ENCODE measurements around the gene STRBP.
"Not testable (repeated sequence)": the region's sequence is repeated elsewhere in the genome, so short reads cannot be mapped to it uniquely, and the experiment has no call there.

Gene STRBP

GRCh38 chr9:123283048-123283408 lies 14.6 kb upstream of the STRBP start:
- no peak for DNase-seq (ENCODE audit: low read depth)

GRCh38 chr9:123282362-123283047 lies 14.1 kb upstream of the STRBP start:
- DNase-seq (ENCODE audit: low read depth) = no peak

GRCh38 chr9:123281659-123282350 lies 13.4 kb upstream of the STRBP start:
- no peak for DNase-seq (ENCODE audit: low read depth)

GRCh38 chr9:123278879-123279493 lies 10.6 kb upstream of the STRBP start:
- DNase-seq (ENCODE audit: low read depth) = not testable (repeated sequence)

GRCh38 chr9:123278361-123278760 lies 10.0 kb upstream of the STRBP start:
- DNase-seq (ENCODE audit: low read depth) = no peak

- no peak for DNase-seq (ENCODE audit: low read depth)
Measured at GRCh38 chr9:123276551-123276950, 8.2 kb upstream of the STRBP start.

- not testable (repeated sequence) for DNase-seq (ENCODE audit: low read depth)
Measured at GRCh38 chr9:123271133-123271532, 2.7 kb upstream of the STRBP start.

GRCh38 chr9:123269281-123269680 lies 895 bp upstream of the STRBP start:
- no peak for DNase-seq (ENCODE audit: low read depth)

GRCh38 chr9:123268199-123268464 lies 254 bp downstream of the STRBP start:
- DNase-seq (ENCODE audit: low read depth) = no peak

- DNase-seq (ENCODE audit: low read depth) = no peak
Measured at GRCh38 chr9:123267481-123268198, 746 bp downstream of the STRBP start.

- no peak for DNase-seq (ENCODE audit: low read depth)
Measured at GRCh38 chr9:123266655-123267399, 1.6 kb downstream of the STRBP start.

- no peak for DNase-seq (ENCODE audit: low read depth)
Measured at GRCh38 chr9:123265833-123266232, 2.6 kb downstream of the STRBP start.

GRCh38 chr9:123263227-123263626 lies 5.2 kb downstream of the STRBP start:
- no peak for DNase-seq (ENCODE audit: low read depth)

- DNase-seq (ENCODE audit: low read depth) = no peak
Measured at GRCh38 chr9:123262338-123262737, 6.0 kb downstream of the STRBP start.

- DNase-seq (ENCODE audit: low read depth) = no peak
Measured at GRCh38 chr9:123261006-123261677, 7.2 kb downstream of the STRBP start.

GRCh38 chr9:123260340-123260739 lies 8.0 kb downstream of the STRBP start:
- DNase-seq (ENCODE audit: low read depth) = no peak

- no peak for DNase-seq (ENCODE audit: low read depth)
Measured at GRCh38 chr9:123257276-123257675, 11.1 kb downstream of the STRBP start.

GRCh38 chr9:123255718-123256117 lies 12.7 kb downstream of the STRBP start:
- no peak for DNase-seq (ENCODE audit: low read depth)

- DNase-seq (ENCODE audit: low read depth) = no peak
Measured at GRCh38 chr9:123253204-123253603, 15.2 kb downstream of the STRBP start.

- DNase-seq (ENCODE audit: low read depth) = no peak
Measured at GRCh38 chr9:123251741-123252140, 16.6 kb downstream of the STRBP start.

- no peak for DNase-seq (ENCODE audit: low read depth)
Measured at GRCh38 chr9:123251324-123251723, 17.1 kb downstream of the STRBP start.

- peak; percentile 21 for DNase-seq (ENCODE audit: low read depth)
Measured at GRCh38 chr9:123250504-123250903, 17.9 kb downstream of the STRBP start.

All from GM04503 (cell line).